ENCODE data around the gene CTCF. TPM values are rescaled to one million over a fixed set of nuclear protein-coding genes. Genes with fewer than 3 reads are reported as not detected.

CTCF gene
- total and polyA plus RNA-seq, 2 donors from 2014 or later: 20.4 to 42.6 TPM

- intact Hi-C loops (cut with DNase I): no loop called here
Observed at GRCh38 chr16:67562918-67563707, 787 bp downstream of the CTCF start.

DNA sequence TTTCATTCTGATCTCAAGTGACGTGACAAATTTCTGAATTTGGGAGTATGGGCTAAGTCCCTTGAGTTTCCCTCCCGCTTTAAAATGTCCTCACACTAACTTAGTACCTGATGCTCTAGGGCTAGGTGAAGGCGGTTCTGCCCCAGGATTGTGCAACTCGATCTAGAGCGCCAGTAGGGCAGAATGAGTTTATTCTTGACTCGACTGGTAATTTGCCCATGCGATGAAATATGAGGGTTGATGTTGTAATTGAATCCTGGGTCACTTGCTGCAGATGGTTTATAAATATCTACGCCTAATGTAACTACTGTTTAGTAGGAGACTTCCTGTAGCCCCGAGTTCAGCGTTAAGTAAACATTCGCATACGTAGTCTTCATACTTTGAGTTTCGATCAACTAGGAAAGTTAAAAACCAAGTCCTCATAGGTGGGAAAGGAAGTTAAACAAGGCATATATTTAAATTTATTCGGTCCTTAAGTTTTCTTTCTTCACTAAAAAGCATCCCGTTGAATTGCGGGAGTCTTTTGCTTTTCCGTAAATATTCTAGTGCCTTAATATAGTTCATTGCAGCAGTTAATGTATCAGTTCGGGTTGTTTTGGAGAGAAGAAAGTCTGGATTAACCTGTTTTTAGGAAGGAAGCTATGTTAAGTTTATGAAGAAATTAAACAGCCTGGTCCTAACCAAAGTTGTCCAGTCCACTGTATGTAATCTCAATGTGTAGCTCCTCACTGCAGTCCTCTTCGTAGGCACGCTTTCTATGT lies 1.6 kb downstream of the CTCF start:
- FAIRE-seq (no peak), DNase-seq (peak; percentile 34 to 79 (median 59))
- intact Hi-C loops (cut with DNase I): no loop called here
- Histone ChIP-seq H3K4me1 (ENCODE audit: control insufficient read depth in 2 of 3, insufficient read depth in 2 of 3, low read depth in 1 of 3, low read length in 3 of 3) (peaks cover 0 to 14% (median 12%) of the 10 kb centered on the region in 3 donors), H3K9me3 (ENCODE audit: control insufficient read depth in 2 of 3, insufficient read depth in 1 of 3, low read length in 3 of 3) (no peaks in the 10 kb centered on the region), H3K36me3 (ENCODE audit: control insufficient read depth in 2 of 3, insufficient read depth in 3 of 3, low read length in 3 of 3) (no peaks in the 10 kb centered on the region), H3K27ac (ENCODE audit: low read depth in 2 of 2, low read length in 2 of 2) (peak overlapping the region; percentile 96 to 97), H3K4me3 (ENCODE audit: low read length in 3 of 3) (peak overlapping the region; percentile 66 to 85 (median 75)), H3K27me3 (ENCODE audit: control insufficient read depth, insufficient read depth, low read length) (no peaks in the 10 kb centered on the region), H3K9ac (ENCODE audit: low read length in 3 of 3) (peak overlapping the region; percentile 70 to 86 (median 77))
- TF ChIP-seq, protein P1, sequence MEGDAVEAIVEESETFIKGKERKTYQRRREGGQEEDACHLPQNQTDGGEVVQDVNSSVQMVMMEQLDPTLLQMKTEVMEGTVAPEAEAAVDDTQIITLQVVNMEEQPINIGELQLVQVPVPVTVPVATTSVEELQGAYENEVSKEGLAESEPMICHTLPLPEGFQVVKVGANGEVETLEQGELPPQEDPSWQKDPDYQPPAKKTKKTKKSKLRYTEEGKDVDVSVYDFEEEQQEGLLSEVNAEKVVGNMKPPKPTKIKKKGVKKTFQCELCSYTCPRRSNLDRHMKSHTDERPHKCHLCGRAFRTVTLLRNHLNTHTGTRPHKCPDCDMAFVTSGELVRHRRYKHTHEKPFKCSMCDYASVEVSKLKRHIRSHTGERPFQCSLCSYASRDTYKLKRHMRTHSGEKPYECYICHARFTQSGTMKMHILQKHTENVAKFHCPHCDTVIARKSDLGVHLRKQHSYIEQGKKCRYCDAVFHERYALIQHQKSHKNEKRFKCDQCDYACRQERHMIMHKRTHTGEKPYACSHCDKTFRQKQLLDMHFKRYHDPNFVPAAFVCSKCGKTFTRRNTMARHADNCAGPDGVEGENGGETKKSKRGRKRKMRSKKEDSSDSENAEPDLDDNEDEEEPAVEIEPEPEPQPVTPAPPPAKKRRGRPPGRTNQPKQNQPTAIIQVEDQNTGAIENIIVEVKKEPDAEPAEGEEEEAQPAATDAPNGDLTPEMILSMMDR (IDR thresholded peaks at IDR 0.05; ENCODE audit: borderline replicate concordance, extremely low read depth, insufficient read depth): no peak

More at GRCh38 chr16:67562918-67563707, 787 bp downstream of the CTCF start:
- Histone ChIP-seq H3K9me3 (ENCODE audit: control insufficient read depth in 2 of 3, insufficient read depth in 1 of 3, low read length in 3 of 3) (no peaks in the 10 kb centered on the region), H3K36me3 (ENCODE audit: control insufficient read depth in 2 of 3, insufficient read depth in 3 of 3, low read length in 3 of 3) (no peaks in the 10 kb centered on the region), H3K27me3 (ENCODE audit: control insufficient read depth, insufficient read depth, low read length) (no peaks in the 10 kb centered on the region), H3K4me1 (ENCODE audit: control insufficient read depth in 2 of 3, insufficient read depth in 2 of 3, low read depth in 1 of 3, low read length in 3 of 3) (peaks cover 0 to 14% (median 12%) of the 10 kb centered on the region in 3 donors), H3K27ac (ENCODE audit: low read depth in 2 of 2, low read length in 2 of 2) (peak overlapping the region; percentile 96 to 97), H3K9ac (ENCODE audit: low read length in 3 of 3) (peak overlapping the region; percentile 50 to 86 (median 70)), H3K4me3 (ENCODE audit: low read length in 3 of 3) (peak overlapping the region; percentile 66 to 85 (median 75))
- no peak for FAIRE-seq
- DNase-seq: peak; percentile 70 to 92 (median 87)
- TF ChIP-seq, protein P1 (IDR thresholded peaks at IDR 0.05; ENCODE audit: borderline replicate concordance, extremely low read depth, insufficient read depth): no peak

DNA sequence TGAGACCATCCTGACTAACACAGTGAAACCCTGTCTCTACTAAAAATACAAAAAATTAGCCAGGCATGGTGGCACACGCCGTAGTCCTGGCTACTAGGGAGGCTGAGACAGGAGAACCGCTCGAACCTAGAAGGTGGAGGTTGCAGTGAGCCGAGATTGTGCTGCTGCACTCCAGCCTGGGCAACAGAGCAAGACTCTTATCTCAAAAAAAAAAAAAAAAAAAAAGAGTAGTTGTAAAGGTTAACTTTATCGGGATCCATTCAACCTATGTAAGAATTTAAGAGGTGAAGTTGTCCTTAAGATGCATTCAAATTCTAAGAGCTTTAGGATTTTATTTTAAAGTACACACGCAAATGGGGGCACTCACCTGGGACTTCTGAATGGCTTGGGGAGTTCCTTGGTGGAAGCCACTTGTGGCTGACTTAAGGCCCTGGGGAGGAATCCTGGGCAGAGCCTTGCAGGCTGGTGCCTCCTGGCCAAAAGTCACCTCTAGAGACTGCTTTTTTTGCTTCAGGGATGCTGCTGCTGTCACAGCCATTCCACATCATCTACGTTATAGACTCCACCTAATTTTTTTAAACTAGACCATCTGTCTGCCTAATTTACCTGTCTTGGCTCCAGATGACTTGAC lies 3.3 kb downstream of the CTCF start:
- H3K4me3 ChIP-seq (ENCODE audit: low read length in 3 of 3): no peak overlapping the region
- H3K27ac ChIP-seq (ENCODE audit: low read depth in 2 of 2, low read length in 2 of 2): no peak overlapping the region
- H3K9me3 ChIP-seq (ENCODE audit: control insufficient read depth in 2 of 3, insufficient read depth in 1 of 3, low read length in 3 of 3): no peaks in the 10 kb centered on the region
- TF ChIP-seq, protein P1 (IDR thresholded peaks at IDR 0.05; ENCODE audit: borderline replicate concordance, extremely low read depth, insufficient read depth): no peak
- no peaks in the 10 kb centered on the region for H3K36me3 ChIP-seq (ENCODE audit: control insufficient read depth in 2 of 3, insufficient read depth in 3 of 3, low read length in 3 of 3)
- H3K9ac ChIP-seq (ENCODE audit: low read length in 3 of 3): no peak overlapping the region
- intact Hi-C loops (cut with DNase I): no loop called here
- DNase-seq (peak in 1 of 5 donors; percentile 11), FAIRE-seq (no peak)
- H3K27me3 ChIP-seq (ENCODE audit: control insufficient read depth, insufficient read depth, low read length): no peaks in the 10 kb centered on the region
- peaks cover 0 to 14% (median 12%) of the 10 kb centered on the region in 3 donors for H3K4me1 ChIP-seq (ENCODE audit: control insufficient read depth in 2 of 3, insufficient read depth in 2 of 3, low read depth in 1 of 3, low read length in 3 of 3)
